ENCODE data around the gene FNDC3B.

The FNDC3B gene

DNA sequence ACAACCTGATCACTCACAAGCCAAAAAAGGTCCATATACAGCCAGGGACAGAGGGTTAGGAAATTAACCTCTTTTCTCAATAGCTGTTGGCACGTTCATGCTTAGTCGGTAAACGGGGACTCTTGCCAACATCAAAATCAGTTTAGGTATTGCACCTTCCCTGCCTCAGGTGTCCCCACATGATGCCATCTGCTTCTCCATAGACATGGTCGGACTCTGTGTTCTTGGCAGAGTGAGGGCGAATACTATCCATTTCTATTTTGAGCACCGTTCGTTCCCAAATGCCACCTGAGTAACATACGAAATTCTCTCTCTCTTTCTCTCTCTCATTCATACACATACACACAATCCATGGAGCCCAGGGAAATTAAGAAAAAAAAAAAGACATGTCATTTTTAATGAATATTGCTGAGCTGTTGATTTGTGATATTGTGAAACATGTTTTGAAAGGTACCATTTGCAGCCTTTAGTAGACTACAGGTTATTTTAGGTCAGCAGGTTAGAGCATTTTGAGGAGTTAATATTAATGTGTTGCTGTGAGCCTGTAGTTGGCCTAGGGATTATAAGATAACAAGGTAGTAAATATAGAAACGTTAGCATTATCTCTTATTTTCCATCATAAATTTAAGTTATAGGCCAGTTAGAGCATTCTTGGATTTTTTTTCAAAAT lies 330.3 kb downstream of the FNDC3B start:
- Histone ChIP-seq H3K4me2 (ENCODE audit: low read depth, low read length, poor library complexity, severe bottlenecking) (no peak overlapping the region), H3K27me3 (ENCODE audit: insufficient read depth, low read length, poor library complexity, severe bottlenecking) (no peaks in the 10 kb centered on the region), H2AFZ (ENCODE audit: low read length) (no peak overlapping the region), H3F3A (ENCODE audit: low read depth) (no peaks in the 10 kb centered on the region), H3K4me1 (ENCODE audit: insufficient read depth, low read length, poor library complexity, severe bottlenecking) (no peaks in the 10 kb centered on the region), H3K9me2 (replicated peaks; ENCODE audit: low read depth, low read length) (no peaks in the 10 kb centered on the region), H4K20me1 (ENCODE audit: insufficient read depth, low read length, poor library complexity, severe bottlenecking) (no peaks in the 10 kb centered on the region), H3K79me2 (ENCODE audit: insufficient read depth, low read length) (no peaks in the 10 kb centered on the region), H3K4me3 (ENCODE audit: low read length, poor library complexity, severe bottlenecking) (no peak overlapping the region), H3K9me3 (ENCODE audit: insufficient read depth, low read depth, low read length) (no peaks in the 10 kb centered on the region), H3K9ac (ENCODE audit: low read depth, low read length, poor library complexity, severe bottlenecking) (no peak overlapping the region), H3K36me3 (ENCODE audit: insufficient read depth, low read length) (no peaks in the 10 kb centered on the region)
- TF ChIP-seq, protein P1, sequence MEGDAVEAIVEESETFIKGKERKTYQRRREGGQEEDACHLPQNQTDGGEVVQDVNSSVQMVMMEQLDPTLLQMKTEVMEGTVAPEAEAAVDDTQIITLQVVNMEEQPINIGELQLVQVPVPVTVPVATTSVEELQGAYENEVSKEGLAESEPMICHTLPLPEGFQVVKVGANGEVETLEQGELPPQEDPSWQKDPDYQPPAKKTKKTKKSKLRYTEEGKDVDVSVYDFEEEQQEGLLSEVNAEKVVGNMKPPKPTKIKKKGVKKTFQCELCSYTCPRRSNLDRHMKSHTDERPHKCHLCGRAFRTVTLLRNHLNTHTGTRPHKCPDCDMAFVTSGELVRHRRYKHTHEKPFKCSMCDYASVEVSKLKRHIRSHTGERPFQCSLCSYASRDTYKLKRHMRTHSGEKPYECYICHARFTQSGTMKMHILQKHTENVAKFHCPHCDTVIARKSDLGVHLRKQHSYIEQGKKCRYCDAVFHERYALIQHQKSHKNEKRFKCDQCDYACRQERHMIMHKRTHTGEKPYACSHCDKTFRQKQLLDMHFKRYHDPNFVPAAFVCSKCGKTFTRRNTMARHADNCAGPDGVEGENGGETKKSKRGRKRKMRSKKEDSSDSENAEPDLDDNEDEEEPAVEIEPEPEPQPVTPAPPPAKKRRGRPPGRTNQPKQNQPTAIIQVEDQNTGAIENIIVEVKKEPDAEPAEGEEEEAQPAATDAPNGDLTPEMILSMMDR (conservative IDR thresholded peaks at IDR 0.05; ENCODE audit: low read length), result no peak
- TF ChIP-seq EZH2phosphoT487 (IDR thresholded peaks at IDR 0.05; ENCODE audit: borderline replicate concordance), result no peak

DNA sequence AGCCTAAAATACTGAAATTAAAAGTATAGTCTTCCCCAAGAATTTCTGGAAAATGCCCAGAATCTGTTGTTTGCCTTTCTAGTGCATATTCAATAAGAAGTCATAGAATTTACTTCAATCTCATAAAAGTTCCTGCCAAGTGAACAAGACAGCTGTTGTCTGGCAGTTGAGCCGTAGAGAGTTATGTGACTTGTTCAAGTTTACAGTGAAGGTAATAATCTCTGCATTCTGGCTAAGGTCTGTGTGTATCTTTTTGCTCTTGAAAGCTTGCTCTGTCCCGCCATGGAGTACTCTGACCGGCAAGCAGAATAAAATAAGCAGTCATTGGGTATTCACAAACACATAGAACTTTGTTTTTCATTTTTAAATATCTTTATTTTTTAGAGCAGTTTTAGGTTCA lies 331.0 kb downstream of the FNDC3B start:
- H3K36me3 ChIP-seq (ENCODE audit: insufficient read depth, low read length), result no peaks in the 10 kb centered on the region
- H3K4me2 ChIP-seq (ENCODE audit: low read depth, low read length, poor library complexity, severe bottlenecking), result no peak overlapping the region

DNA sequence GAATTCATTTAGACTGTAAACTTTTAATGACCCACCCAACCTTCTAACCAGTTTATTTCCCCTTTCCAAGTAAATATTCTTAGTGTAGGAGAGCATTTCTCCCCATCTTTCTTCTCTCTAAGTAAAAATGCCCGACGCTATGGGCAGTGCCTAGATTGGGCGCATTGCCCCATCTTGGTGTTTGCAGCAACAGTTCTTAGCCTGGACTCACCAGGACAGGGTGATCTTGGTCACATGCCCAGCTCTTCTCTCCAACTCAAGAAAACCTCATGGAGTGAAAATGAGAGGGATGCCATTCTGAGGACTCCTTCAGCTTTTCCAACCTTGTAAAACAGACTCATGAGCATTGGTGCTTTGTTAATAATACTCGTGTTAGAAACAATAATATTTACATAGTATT lies 332.2 kb downstream of the FNDC3B start:
- no peaks in the 10 kb centered on the region for H3K9me2 ChIP-seq (replicated peaks; ENCODE audit: low read depth, low read length)
- TF ChIP-seq EZH2phosphoT487 (IDR thresholded peaks at IDR 0.05; ENCODE audit: borderline replicate concordance), result no peak
- TF ChIP-seq, protein P1 (conservative IDR thresholded peaks at IDR 0.05; ENCODE audit: low read length), result no peak
- no peaks in the 10 kb centered on the region for H3K9me3 ChIP-seq (ENCODE audit: insufficient read depth, low read depth, low read length)
- no peaks in the 10 kb centered on the region for H3K79me2 ChIP-seq (ENCODE audit: insufficient read depth, low read length)
- no peaks in the 10 kb centered on the region for H3K4me1 ChIP-seq (ENCODE audit: insufficient read depth, low read length, poor library complexity, severe bottlenecking)
- no peaks in the 10 kb centered on the region for H3K27me3 ChIP-seq (ENCODE audit: insufficient read depth, low read length, poor library complexity, severe bottlenecking)
- no peak overlapping the region for H3K9ac ChIP-seq (ENCODE audit: low read depth, low read length, poor library complexity, severe bottlenecking)
- H2AFZ ChIP-seq (ENCODE audit: low read length), result no peak overlapping the region
- no peaks in the 10 kb centered on the region for H3F3A ChIP-seq (ENCODE audit: low read depth)
- no peaks in the 10 kb centered on the region for H4K20me1 ChIP-seq (ENCODE audit: insufficient read depth, low read length, poor library complexity, severe bottlenecking)
- H3K4me3 ChIP-seq (ENCODE audit: low read length, poor library complexity, severe bottlenecking), result no peak overlapping the region
- no peak overlapping the region for H3K4me2 ChIP-seq (ENCODE audit: low read depth, low read length, poor library complexity, severe bottlenecking)
- H3K36me3 ChIP-seq (ENCODE audit: insufficient read depth, low read length), result no peaks in the 10 kb centered on the region

More for the DNA sequence above, 331.0 kb downstream of the FNDC3B start:
- Histone ChIP-seq H3K4me3 (ENCODE audit: low read length, poor library complexity, severe bottlenecking) (no peak overlapping the region), H3F3A (ENCODE audit: low read depth) (no peaks in the 10 kb centered on the region), H3K9ac (ENCODE audit: low read depth, low read length, poor library complexity, severe bottlenecking) (no peak overlapping the region), H3K9me3 (ENCODE audit: insufficient read depth, low read depth, low read length) (no peaks in the 10 kb centered on the region), H3K27me3 (ENCODE audit: insufficient read depth, low read length, poor library complexity, severe bottlenecking) (no peaks in the 10 kb centered on the region), H2AFZ (ENCODE audit: low read length) (no peak overlapping the region), H3K9me2 (replicated peaks; ENCODE audit: low read depth, low read length) (no peaks in the 10 kb centered on the region), H4K20me1 (ENCODE audit: insufficient read depth, low read length, poor library complexity, severe bottlenecking) (no peaks in the 10 kb centered on the region), H3K79me2 (ENCODE audit: insufficient read depth, low read length) (no peaks in the 10 kb centered on the region), H3K4me1 (ENCODE audit: insufficient read depth, low read length, poor library complexity, severe bottlenecking) (no peaks in the 10 kb centered on the region)
- TF ChIP-seq, protein P1 (conservative IDR thresholded peaks at IDR 0.05; ENCODE audit: low read length), result no peak
- TF ChIP-seq EZH2phosphoT487 (IDR thresholded peaks at IDR 0.05; ENCODE audit: borderline replicate concordance), result no peak

Data from Loucy (cell line).